GM06990 (cell line): ENCODE data around the gene MEGF11.

Experiments
- DNase-seq: peaks from one replicate; pipeline ENCODE4 v3.0.0-alpha.2; 2011; ENCODE audit not compliant: insufficient read length; ENCODE audit errors: extremely low read depth
- H3K27me3 ChIP-seq: replicated peaks from 2 replicates; pipeline ENCODE4 v1.6.0; 2011; ENCODE audit warnings: low read length; ENCODE audit not compliant: control insufficient read depth, insufficient read depth
- H3K36me3 ChIP-seq: 2 replicates; pipeline ENCODE4 v1.5.1; 2011; ENCODE audit warnings: low read length; ENCODE audit not compliant: control insufficient read depth, insufficient read depth
- H3K4me3 ChIP-seq: replicated peaks from 2 replicates; pipeline ENCODE4 v1.5.1; 2011; ENCODE audit warnings: low read depth, mild to moderate bottlenecking, control low read depth, low read length
- TF ChIP-seq, protein P1 (sequence below): IDR thresholded peaks from 2 replicates; pipeline ENCODE4 v1.5.1; 2011; ENCODE audit warnings: low read length, control low read depth, mild to moderate bottlenecking, inconsistent platforms; ENCODE audit not compliant: insufficient read depth, poor library complexity, severe bottlenecking

The MEGF11 gene

DNA sequence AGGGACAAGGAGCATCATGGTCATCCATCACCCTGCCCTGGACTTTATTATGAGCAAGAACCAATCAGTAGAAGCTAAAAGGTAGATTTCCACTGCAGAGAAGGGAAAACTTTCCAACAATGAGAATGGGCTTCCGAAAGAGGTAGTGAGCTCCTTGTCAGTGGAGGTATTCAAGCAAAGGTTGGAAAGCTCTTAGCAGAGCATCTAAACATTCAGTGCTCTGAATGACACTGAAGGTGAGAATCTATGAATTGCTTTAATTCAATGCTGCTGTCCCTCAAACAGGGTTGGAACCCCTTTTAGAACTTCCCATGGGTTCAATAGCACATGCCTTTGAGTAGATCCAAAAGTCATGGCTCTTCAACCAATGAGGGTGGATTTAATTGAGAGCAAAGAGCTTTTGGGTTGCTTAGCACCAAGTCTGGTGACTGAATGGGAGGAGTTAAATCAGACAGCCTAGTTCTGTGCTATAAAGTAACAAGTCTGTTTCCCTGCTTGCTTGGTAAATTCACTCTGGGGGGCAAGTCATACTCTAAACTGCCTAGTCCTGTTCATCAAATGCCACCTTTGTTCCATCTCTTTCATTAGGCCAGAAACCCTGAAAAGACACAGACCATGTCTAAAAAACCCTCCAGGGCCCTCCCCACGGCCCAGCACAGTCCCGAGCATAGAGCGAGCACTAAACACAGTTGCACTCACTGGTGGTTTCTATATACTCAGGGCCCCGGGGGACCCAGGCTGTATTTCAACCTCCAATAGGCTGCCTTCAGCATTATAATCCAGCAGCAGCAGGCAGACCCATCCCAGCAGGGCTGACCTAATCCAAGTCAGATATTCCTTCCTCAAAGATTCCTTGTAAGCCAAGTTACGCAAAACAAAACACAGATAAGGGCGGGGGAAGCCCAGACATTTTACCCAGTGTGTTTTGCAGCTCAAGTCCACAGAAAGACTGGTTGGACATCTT is 161.2 kb downstream of the MEGF11 start:
- TF ChIP-seq, protein P1, sequence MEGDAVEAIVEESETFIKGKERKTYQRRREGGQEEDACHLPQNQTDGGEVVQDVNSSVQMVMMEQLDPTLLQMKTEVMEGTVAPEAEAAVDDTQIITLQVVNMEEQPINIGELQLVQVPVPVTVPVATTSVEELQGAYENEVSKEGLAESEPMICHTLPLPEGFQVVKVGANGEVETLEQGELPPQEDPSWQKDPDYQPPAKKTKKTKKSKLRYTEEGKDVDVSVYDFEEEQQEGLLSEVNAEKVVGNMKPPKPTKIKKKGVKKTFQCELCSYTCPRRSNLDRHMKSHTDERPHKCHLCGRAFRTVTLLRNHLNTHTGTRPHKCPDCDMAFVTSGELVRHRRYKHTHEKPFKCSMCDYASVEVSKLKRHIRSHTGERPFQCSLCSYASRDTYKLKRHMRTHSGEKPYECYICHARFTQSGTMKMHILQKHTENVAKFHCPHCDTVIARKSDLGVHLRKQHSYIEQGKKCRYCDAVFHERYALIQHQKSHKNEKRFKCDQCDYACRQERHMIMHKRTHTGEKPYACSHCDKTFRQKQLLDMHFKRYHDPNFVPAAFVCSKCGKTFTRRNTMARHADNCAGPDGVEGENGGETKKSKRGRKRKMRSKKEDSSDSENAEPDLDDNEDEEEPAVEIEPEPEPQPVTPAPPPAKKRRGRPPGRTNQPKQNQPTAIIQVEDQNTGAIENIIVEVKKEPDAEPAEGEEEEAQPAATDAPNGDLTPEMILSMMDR, result no peak
- no peaks in the 10 kb centered on the region for H3K36me3 ChIP-seq
- DNase-seq, result no peak
- H3K4me3 ChIP-seq, result no peak overlapping the region
- no peaks in the 10 kb centered on the region; the same call in 1 of the 2 replicates for H3K27me3 ChIP-seq

- no peak overlapping the region for H3K4me3 ChIP-seq
- no peaks in the 10 kb centered on the region for H3K36me3 ChIP-seq
- DNase-seq, result no peak
- TF ChIP-seq, protein P1, result no peak
- H3K27me3 ChIP-seq, result no peaks in the 10 kb centered on the region; the same call in 1 of the 2 replicates
Observed at GRCh38 chr15:66089509-66089908, 164.0 kb downstream of the MEGF11 start.

DNA sequence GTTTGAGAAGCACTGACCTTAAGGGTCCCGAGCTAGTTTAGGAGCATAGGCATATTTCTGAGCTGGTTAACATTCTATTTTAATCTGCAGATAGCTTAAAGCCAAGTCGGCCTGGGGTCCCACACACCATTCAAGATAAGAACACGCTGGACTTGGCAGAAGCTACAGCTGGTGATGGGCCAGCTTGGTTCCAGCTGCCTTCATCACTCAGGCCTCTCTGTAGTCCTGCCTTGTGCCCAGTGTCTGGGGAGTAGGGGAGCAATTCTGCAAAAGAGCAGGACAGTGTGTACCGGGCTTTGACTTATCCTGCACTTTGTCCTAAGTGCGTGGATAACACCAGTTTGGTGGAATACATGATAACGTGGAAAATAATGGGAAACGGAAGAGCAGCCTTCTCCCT is 164.5 kb downstream of the MEGF11 start:
- H3K27me3 ChIP-seq, result no peaks in the 10 kb centered on the region; the same call in 1 of the 2 replicates
- no peak overlapping the region for H3K4me3 ChIP-seq
- TF ChIP-seq, protein P1, result no peak
- no peak for DNase-seq
- no peaks in the 10 kb centered on the region for H3K36me3 ChIP-seq

GRCh38 chr15:66085128-66085527 is 168.4 kb downstream of the MEGF11 start:
- DNase-seq, result no peak
- TF ChIP-seq, protein P1, result peak; percentile 47
- no peaks in the 10 kb centered on the region for H3K27me3 ChIP-seq
- H3K36me3 ChIP-seq, result no peaks in the 10 kb centered on the region
- H3K4me3 ChIP-seq, result no peak overlapping the region

DNA sequence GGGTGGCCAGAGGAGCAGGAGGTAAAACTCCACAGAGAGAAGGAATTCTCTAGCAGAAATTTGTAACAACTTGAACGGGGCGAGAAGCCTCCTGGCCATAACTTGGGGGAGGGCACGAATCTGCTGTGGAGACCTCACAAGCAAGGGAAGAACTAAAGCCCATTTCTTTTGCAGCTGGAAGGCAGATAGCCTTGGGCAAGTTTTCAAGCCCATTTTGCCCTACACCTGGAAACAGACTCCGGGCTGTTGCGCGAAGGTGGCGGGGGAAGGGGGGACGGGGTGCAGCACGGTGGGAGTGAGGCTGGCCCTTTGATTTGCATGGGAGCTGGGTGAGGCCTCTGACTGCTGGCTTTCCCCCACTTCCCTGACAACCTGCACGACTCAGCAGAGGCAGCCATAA is 168.8 kb downstream of the MEGF11 start:
- TF ChIP-seq, protein P1, result no peak
- no peaks in the 10 kb centered on the region for H3K27me3 ChIP-seq
- H3K36me3 ChIP-seq, result no peaks in the 10 kb centered on the region
- no peak for DNase-seq
- no peak overlapping the region for H3K4me3 ChIP-seq
